ENCODE results near the gene TRIM56. TPM values are rescaled to one million over a fixed set of nuclear protein-coding genes. Genes with fewer than 3 reads are reported as not detected.
A peak's percentile ranks its signal among the peaks of the same experiment; 100 is the strongest.

The TRIM56 gene
- total and polyA plus RNA-seq, 9 of the 15 experiments (the other 6 are each of a cell fraction or from before 2014, with no cell fraction given): 2.0 to 29.7 (median 11.6) TPM

DNA sequence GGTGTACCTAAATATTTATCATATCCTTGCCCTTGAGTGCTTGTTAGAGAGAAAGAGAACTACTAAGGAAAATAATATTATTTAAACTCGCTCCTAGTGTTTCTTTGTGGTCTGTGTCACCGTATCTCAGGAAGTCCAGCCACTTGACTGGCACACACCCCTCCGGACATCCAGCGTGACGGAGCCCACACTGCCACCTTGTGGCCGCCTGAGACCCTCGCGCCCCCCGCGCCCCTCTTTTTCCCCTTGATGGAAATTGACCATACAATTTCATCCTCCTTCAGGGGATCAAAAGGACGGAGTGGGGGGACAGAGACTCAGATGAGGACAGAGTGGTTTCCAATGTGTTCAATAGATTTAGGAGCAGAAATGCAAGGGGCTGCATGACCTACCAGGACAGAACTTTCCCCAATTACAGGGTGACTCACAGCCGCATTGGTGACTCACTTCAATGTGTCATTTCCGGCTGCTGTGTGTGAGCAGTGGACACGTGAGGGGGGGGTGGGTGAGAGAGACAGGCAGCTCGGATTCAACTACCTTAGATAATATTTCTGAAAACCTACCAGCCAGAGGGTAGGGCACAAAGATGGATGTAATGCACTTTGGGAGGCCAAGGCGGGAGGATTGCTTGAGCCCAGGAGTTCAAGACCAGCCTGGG, 53.1 kb downstream of the TRIM56 start (continued):
- TF ChIP-seq, protein P1, sequence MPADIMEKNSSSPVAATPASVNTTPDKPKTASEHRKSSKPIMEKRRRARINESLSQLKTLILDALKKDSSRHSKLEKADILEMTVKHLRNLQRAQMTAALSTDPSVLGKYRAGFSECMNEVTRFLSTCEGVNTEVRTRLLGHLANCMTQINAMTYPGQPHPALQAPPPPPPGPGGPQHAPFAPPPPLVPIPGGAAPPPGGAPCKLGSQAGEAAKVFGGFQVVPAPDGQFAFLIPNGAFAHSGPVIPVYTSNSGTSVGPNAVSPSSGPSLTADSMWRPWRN (IDR thresholded peaks at IDR 0.05; ENCODE audit: low read depth): peak; percentile 70
- TF ChIP-seq MEF2A (IDR thresholded peaks at IDR 0.05; ENCODE audit: control insufficient read depth, low read depth, low read length): 0 out of 2 replicates have a peak, but pooled peaks have one; percentile 23
- no peak for TF ChIP-seq HDAC6 (IDR thresholded peaks at IDR 0.05; ENCODE audit: low read depth, low read length)
- TF ChIP-seq POLR3A (IDR thresholded peaks at IDR 0.05; ENCODE audit: borderline replicate concordance, extremely low read depth, insufficient read depth, insufficient read length): no peak
- TF ChIP-seq, protein P2, sequence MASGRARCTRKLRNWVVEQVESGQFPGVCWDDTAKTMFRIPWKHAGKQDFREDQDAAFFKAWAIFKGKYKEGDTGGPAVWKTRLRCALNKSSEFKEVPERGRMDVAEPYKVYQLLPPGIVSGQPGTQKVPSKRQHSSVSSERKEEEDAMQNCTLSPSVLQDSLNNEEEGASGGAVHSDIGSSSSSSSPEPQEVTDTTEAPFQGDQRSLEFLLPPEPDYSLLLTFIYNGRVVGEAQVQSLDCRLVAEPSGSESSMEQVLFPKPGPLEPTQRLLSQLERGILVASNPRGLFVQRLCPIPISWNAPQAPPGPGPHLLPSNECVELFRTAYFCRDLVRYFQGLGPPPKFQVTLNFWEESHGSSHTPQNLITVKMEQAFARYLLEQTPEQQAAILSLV (tag; IDR thresholded peaks at IDR 0.05): no peak
- no peak for TF ChIP-seq U2AF2 (optimal IDR thresholded peaks at IDR 0.05; ENCODE audit: low read depth, low read length)
- no peak for TF ChIP-seq HDAC3 (IDR thresholded peaks at IDR 0.05; ENCODE audit: borderline replicate concordance, partially characterized antibody)
- TF ChIP-seq, protein P3, sequence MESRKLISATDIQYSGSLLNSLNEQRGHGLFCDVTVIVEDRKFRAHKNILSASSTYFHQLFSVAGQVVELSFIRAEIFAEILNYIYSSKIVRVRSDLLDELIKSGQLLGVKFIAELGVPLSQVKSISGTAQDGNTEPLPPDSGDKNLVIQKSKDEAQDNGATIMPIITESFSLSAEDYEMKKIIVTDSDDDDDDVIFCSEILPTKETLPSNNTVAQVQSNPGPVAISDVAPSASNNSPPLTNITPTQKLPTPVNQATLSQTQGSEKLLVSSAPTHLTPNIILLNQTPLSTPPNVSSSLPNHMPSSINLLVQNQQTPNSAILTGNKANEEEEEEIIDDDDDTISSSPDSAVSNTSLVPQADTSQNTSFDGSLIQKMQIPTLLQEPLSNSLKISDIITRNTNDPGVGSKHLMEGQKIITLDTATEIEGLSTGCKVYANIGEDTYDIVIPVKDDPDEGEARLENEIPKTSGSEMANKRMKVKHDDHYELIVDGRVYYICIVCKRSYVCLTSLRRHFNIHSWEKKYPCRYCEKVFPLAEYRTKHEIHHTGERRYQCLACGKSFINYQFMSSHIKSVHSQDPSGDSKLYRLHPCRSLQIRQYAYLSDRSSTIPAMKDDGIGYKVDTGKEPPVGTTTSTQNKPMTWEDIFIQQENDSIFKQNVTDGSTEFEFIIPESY (CRISPR knock-in tag; IDR thresholded peaks at IDR 0.05): 0 out of 2 replicates have a peak, but pooled peaks have one; percentile 44
- TF ChIP-seq ZC3H8 (IDR thresholded peaks at IDR 0.05): 0 out of 2 replicates have a peak, but pooled peaks have one; percentile 37
- TF ChIP-seq MIER1 (IDR thresholded peaks at IDR 0.05; ENCODE audit: low read depth): 0 out of 2 replicates have a peak, but pooled peaks have one; percentile 34
- TF ChIP-seq, protein P4, sequence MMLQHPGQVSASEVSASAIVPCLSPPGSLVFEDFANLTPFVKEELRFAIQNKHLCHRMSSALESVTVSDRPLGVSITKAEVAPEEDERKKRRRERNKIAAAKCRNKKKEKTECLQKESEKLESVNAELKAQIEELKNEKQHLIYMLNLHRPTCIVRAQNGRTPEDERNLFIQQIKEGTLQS (IDR thresholded peaks at IDR 0.05): peak; percentile 100
- TF ChIP-seq, protein P4 (CRISPR knock-in tag; conservative IDR thresholded peaks at IDR 0.05): peak; percentile 99
- TF ChIP-seq MAFF (IDR thresholded peaks at IDR 0.05; ENCODE audit: low read length): peak; percentile 20; the same call in 1 of the 2 replicates
- TF ChIP-seq KLF16 (IDR thresholded peaks at IDR 0.05): peak; percentile 56; the same call in 1 of the 2 replicates
- peak; percentile 89 to 93 for TF ChIP-seq TRIM24 (IDR thresholded peaks at IDR 0.05)
- TF ChIP-seq, protein P5, sequence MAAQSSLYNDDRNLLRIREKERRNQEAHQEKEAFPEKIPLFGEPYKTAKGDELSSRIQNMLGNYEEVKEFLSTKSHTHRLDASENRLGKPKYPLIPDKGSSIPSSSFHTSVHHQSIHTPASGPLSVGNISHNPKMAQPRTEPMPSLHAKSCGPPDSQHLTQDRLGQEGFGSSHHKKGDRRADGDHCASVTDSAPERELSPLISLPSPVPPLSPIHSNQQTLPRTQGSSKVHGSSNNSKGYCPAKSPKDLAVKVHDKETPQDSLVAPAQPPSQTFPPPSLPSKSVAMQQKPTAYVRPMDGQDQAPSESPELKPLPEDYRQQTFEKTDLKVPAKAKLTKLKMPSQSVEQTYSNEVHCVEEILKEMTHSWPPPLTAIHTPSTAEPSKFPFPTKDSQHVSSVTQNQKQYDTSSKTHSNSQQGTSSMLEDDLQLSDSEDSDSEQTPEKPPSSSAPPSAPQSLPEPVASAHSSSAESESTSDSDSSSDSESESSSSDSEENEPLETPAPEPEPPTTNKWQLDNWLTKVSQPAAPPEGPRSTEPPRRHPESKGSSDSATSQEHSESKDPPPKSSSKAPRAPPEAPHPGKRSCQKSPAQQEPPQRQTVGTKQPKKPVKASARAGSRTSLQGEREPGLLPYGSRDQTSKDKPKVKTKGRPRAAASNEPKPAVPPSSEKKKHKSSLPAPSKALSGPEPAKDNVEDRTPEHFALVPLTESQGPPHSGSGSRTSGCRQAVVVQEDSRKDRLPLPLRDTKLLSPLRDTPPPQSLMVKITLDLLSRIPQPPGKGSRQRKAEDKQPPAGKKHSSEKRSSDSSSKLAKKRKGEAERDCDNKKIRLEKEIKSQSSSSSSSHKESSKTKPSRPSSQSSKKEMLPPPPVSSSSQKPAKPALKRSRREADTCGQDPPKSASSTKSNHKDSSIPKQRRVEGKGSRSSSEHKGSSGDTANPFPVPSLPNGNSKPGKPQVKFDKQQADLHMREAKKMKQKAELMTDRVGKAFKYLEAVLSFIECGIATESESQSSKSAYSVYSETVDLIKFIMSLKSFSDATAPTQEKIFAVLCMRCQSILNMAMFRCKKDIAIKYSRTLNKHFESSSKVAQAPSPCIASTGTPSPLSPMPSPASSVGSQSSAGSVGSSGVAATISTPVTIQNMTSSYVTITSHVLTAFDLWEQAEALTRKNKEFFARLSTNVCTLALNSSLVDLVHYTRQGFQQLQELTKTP (IDR thresholded peaks at IDR 0.05; ENCODE audit: low read depth in 1 of 2, partially characterized antibody in 2 of 2): peak; percentile 72 to 96
- TF ChIP-seq C11orf30 (IDR thresholded peaks at IDR 0.05; ENCODE audit: low read depth): peak; percentile 89
- TF ChIP-seq ZNF184 (CRISPR knock-in tag; IDR thresholded peaks at IDR 0.05): no peak
- TF ChIP-seq PHF8 (IDR thresholded peaks at IDR 0.05; ENCODE audit: borderline replicate concordance, low read length): peak; percentile 40; the same call in 1 of the 2 replicates

All from K562 (cell line).